Measurements from ENCODE around the gene CAMK1G. TPM values are rescaled to one million over a fixed set of nuclear protein-coding genes. Genes with fewer than 3 reads are reported as not detected.

Gene CAMK1G
- polyA plus RNA-seq, result under 1 TPM in 2 of 3 donors, not detected in 1; 0.04 to 0.18 TPM

GRCh38 chr1:209583408-209583807 lies at the start of gene CAMK1G:
CAMK1G (plus strand) TSS chr1:209583714; CDS start chr1:209594984, 11,270 bp downstream.
- no peak within 1 kb of the TSS for H3K27ac ChIP-seq (ENCODE audit: low read depth, low read length)
- WGBS, 3 donors, result 17 to 29% (median 23%) methylated on average over 6 of the region's 6 CpGs

- 73 to 91% (median 76%) methylated on average over 8 of the region's 8 CpGs for WGBS, 3 donors
Observed at GRCh38 chr1:209534496-209535250, 48.8 kb upstream of the CAMK1G start.

GRCh38 chr1:209536843-209537242 lies 46.7 kb upstream of the CAMK1G start:
- 66% methylated on average over 2 of the region's 2 CpGs for WGBS, 3 donors
- H3K27ac ChIP-seq (ENCODE audit: low read depth, low read length), result no peak overlapping the region

More at GRCh38 chr1:209534496-209535250, 48.8 kb upstream of the CAMK1G start:
- no peak overlapping the region for H3K27ac ChIP-seq (ENCODE audit: low read depth, low read length)

GRCh38 chr1:209537336-209538114 lies 46.0 kb upstream of the CAMK1G start:
- whole genome bisulfite sequencing, 3 donors, result 83 to 96% (median 84%) methylated on average over 1 of the region's 1 CpG
- no peak overlapping the region for H3K27ac ChIP-seq (ENCODE audit: low read depth, low read length)

GRCh38 chr1:209539576-209539975 lies 43.9 kb upstream of the CAMK1G start:
- no peak overlapping the region for H3K27ac ChIP-seq (ENCODE audit: low read depth, low read length)

- H3K27ac ChIP-seq (ENCODE audit: low read depth, low read length), result no peak overlapping the region
Observed at GRCh38 chr1:209542585-209542984, 40.9 kb upstream of the CAMK1G start.

GRCh38 chr1:209544098-209544497 lies 39.4 kb upstream of the CAMK1G start:
- WGBS, 3 donors, result 67 to 79% (median 70%) methylated on average over 2 of the region's 2 CpGs
- H3K27ac ChIP-seq (ENCODE audit: low read depth, low read length), result no peak overlapping the region

- WGBS, 3 donors, result 96 to 98% (median 98%) methylated on average over 3 of the region's 3 CpGs
Observed at GRCh38 chr1:209545423-209545822, 38.1 kb upstream of the CAMK1G start.

GRCh38 chr1:209546390-209547085 lies 37.0 kb upstream of the CAMK1G start:
- 74 to 85% (median 83%) methylated on average over 5 of the region's 5 CpGs for WGBS, 3 donors

More at GRCh38 chr1:209545423-209545822, 38.1 kb upstream of the CAMK1G start:
- no peak overlapping the region for H3K27ac ChIP-seq (ENCODE audit: low read depth, low read length)

GRCh38 chr1:209547626-209548025 lies 35.9 kb upstream of the CAMK1G start:
- no peak overlapping the region for H3K27ac ChIP-seq (ENCODE audit: low read depth, low read length)
- 53 to 84% (median 59%) methylated on average over 3 of the region's 3 CpGs for WGBS, 3 donors

More at GRCh38 chr1:209546390-209547085, 37.0 kb upstream of the CAMK1G start:
- no peak overlapping the region for H3K27ac ChIP-seq (ENCODE audit: low read depth, low read length)

GRCh38 chr1:209549443-209550205 lies 33.9 kb upstream of the CAMK1G start:
- H3K27ac ChIP-seq (ENCODE audit: low read depth, low read length), result no peak overlapping the region
- WGBS, 3 donors, result 35 to 51% (median 46%) methylated on average over 6 of the region's 6 CpGs

GRCh38 chr1:209550519-209550918 lies 33.0 kb upstream of the CAMK1G start:
- WGBS, 3 donors, result 79 to 92% (median 86%) methylated on average over 2 of the region's 2 CpGs
- no peak overlapping the region for H3K27ac ChIP-seq (ENCODE audit: low read depth, low read length)

GRCh38 chr1:209552406-209553264 lies 30.9 kb upstream of the CAMK1G start:
- no peak overlapping the region for H3K27ac ChIP-seq (ENCODE audit: low read depth, low read length)
- WGBS, 3 donors, result 55 to 58% (median 57%) methylated on average over 5 of the region's 5 CpGs

- 90 to 93% (median 91%) methylated on average over 9 of the region's 9 CpGs for WGBS, 3 donors
Observed at GRCh38 chr1:209554761-209555611, 28.5 kb upstream of the CAMK1G start.

GRCh38 chr1:209556162-209556690 lies 27.3 kb upstream of the CAMK1G start:
- 69 to 77% (median 75%) methylated on average over 1 of the region's 1 CpG for WGBS, 3 donors
- no peak overlapping the region for H3K27ac ChIP-seq (ENCODE audit: low read depth, low read length)

More at GRCh38 chr1:209554761-209555611, 28.5 kb upstream of the CAMK1G start:
- H3K27ac ChIP-seq (ENCODE audit: low read depth, low read length), result no peak overlapping the region

GRCh38 chr1:209557221-209557620 lies 26.3 kb upstream of the CAMK1G start:
- no peak overlapping the region for H3K27ac ChIP-seq (ENCODE audit: low read depth, low read length)
